Subcutaneous adipose tissue (tissue), 4 donors: Measurements from ENCODE around the gene NAALADL2. TPM values are rescaled to one million over a fixed set of nuclear protein-coding genes. Genes with fewer than 3 reads are reported as not detected.

Experiments
- CTCF ChIP-seq: fragments of 450-650 bp; IDR thresholded peaks from one replicate; pipeline ENCODE4 v1.5.1; 2016; ENCODE audit warnings: low read depth, mild to moderate bottlenecking, control low read depth, antibody characterized with exemption, moderate library complexity
- total RNA-seq, 4 donors: library from RNA; depleted of rRNA; stranded (reverse); fragments of >200 nt; gene quantifications; one replicate each; pipeline ENCODE4 v1.1.0, GENCODE V29; 2016

Gene NAALADL2
- total RNA-seq, 4 donors from 2014 or later: 9.4 to 18.1 (median 11.8) TPM

DNA sequence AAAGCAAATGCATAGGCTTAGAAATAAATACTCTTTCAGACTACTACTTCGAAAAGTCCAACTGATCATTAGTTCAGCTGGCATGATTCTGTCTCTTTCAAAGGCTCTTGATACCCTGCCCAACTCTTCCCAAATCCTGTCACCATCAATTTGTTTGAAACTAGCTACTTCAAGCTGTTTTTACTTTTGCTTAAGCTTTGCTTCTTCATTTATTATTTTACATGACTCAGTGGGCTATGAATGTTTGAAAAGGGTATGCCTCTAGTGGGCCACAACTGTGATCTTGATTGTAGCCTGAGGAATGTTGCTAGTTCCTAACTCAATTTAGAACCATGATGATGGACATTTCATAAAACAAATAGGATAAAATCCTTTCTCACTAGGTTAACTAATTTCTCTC lies 340.8 kb downstream of the NAALADL2 start:
- no peak for TF ChIP-seq CTCF

DNA sequence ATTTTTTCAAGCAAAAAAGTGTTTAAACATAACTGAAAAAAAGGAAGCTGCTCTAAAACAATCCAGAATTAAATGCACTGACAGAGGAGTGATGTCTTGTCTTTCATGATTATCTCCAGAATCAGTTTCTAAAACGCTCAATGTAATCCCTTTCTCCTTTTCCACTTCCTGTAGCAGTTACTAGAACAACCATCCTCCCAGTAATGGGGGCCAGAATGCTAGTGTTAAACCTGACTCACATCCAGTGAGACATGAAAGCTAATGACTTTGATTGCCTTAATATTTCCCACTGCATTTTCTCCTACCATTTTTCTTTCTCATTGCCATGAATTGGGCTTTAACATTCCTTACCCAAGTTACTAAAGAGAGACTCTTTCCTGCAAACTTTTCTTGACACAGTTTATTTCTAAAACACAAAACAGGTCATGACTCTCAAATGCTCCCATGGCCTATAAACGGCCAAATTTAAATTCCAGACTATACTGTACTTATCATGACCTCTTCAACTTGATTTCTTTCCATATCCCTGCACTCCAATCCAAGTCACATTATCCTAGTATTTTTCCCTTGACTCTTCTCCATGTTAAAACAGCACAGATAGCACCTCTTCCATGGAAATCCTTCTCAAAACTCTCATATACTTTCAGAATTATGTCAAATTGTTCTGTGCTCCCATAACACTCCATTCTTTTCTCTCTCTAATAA lies 341.4 kb downstream of the NAALADL2 start:
- TF ChIP-seq CTCF: no peak

GRCh38 chr3:175207361-175207760 lies 348.2 kb downstream of the NAALADL2 start:
- no peak for TF ChIP-seq CTCF

- TF ChIP-seq CTCF: no peak
Measured at GRCh38 chr3:175208326-175208725, 349.2 kb downstream of the NAALADL2 start.

GRCh38 chr3:175211466-175211865 lies 352.3 kb downstream of the NAALADL2 start:
- TF ChIP-seq CTCF: no peak

GRCh38 chr3:175212896-175213295 lies 353.8 kb downstream of the NAALADL2 start:
- TF ChIP-seq CTCF: no peak

DNA sequence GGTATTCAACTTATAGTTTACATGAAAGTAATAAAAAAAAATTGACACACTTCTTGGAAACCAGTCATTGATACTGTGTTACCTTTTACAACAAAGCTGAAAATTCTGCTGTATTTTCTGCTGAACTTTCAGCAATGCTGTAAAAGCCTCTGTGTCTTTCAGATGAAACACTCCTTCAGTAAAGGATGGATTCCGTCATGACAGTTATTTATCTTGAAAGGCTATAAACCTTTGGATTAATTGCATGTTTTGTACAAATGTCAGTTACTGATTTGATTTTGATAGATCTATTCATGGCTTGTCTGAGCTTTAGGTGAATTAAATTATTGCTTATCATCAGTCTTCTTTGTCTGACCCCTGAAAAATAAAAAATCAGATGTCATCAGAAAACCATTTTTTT lies 355.1 kb downstream of the NAALADL2 start:
- TF ChIP-seq CTCF: no peak
